ENCODE measurements around the gene C18orf63.

The C18orf63 gene

GRCh38 chr18:74274700-74275099 is 40.9 kb upstream of the C18orf63 start:
- DNase-seq (ENCODE audit: low read depth) = no peak
- no peak overlapping the region for H3K4me3 ChIP-seq (ENCODE audit: low read depth, low read length)
- no peak for TF ChIP-seq CTCF (IDR thresholded peaks at IDR 0.05; ENCODE audit: control insufficient read depth, extremely low read depth, insufficient read depth)

GRCh38 chr18:74275736-74276135 is 39.9 kb upstream of the C18orf63 start:
- no peak for DNase-seq (ENCODE audit: low read depth)
- TF ChIP-seq CTCF (IDR thresholded peaks at IDR 0.05; ENCODE audit: control insufficient read depth, extremely low read depth, insufficient read depth) = no peak
- H3K4me3 ChIP-seq (ENCODE audit: low read depth, low read length) = no peak overlapping the region

- DNase-seq (ENCODE audit: low read depth) = no peak
- H3K4me3 ChIP-seq (ENCODE audit: low read depth, low read length) = no peak overlapping the region
Measured at GRCh38 chr18:74276609-74277008, 39.0 kb upstream of the C18orf63 start.

GRCh38 chr18:74277296-74277695 is 38.3 kb upstream of the C18orf63 start:
- DNase-seq (ENCODE audit: low read depth) = no peak
- no peak overlapping the region for H3K4me3 ChIP-seq (ENCODE audit: low read depth, low read length)
- no peak for TF ChIP-seq CTCF (IDR thresholded peaks at IDR 0.05; ENCODE audit: control insufficient read depth, extremely low read depth, insufficient read depth)

More at GRCh38 chr18:74276609-74277008, 39.0 kb upstream of the C18orf63 start:
- no peak for TF ChIP-seq CTCF (IDR thresholded peaks at IDR 0.05; ENCODE audit: control insufficient read depth, extremely low read depth, insufficient read depth)

GRCh38 chr18:74278058-74278457 is 37.6 kb upstream of the C18orf63 start:
- no peak for DNase-seq (ENCODE audit: low read depth)
- no peak for TF ChIP-seq CTCF (IDR thresholded peaks at IDR 0.05; ENCODE audit: control insufficient read depth, extremely low read depth, insufficient read depth)
- H3K4me3 ChIP-seq (ENCODE audit: low read depth, low read length) = no peak overlapping the region

GRCh38 chr18:74278983-74279382 is 36.7 kb upstream of the C18orf63 start:
- DNase-seq (ENCODE audit: low read depth) = no peak
- no peak for TF ChIP-seq CTCF (IDR thresholded peaks at IDR 0.05; ENCODE audit: control insufficient read depth, extremely low read depth, insufficient read depth)
- no peak overlapping the region for H3K4me3 ChIP-seq (ENCODE audit: low read depth, low read length)

All from LNCaP clone FGC (cell line).